Neutrophil (primary cell): ENCODE results near the gene FAM193B.
"Not testable (repeated sequence)": the region's sequence is repeated elsewhere in the genome, so short reads cannot be mapped to it uniquely, and the experiment has no call there.

Experiments used
- H3K27ac ChIP-seq: fragments of 200-600 bp; sonication (generic); 2 replicates; pipeline ENCODE4 v1.5.1; 2016; ENCODE audit warnings: mild to moderate bottlenecking, moderate library complexity
- H3K27me3 ChIP-seq: fragments of 200-600 bp; sonication (generic); 2 replicates; pipeline ENCODE4 v1.6.0; 2016; ENCODE audit warnings: mild to moderate bottlenecking
- H3K36me3 ChIP-seq: fragments of 200-600 bp; sonication (generic); 2 replicates; pipeline ENCODE4 v1.5.1; 2017
- H3K4me1 ChIP-seq, 2 experiments: fragments of 200-600 bp in 1 of 2; sonication (generic) in 1 of 2; 1 replicate in 1 of 2; 2 replicates in 1 of 2; pipeline versions ENCODE4 v1.5.1 to v1.6.1; 2013 to 2016; ENCODE audit warnings: low read depth in 1 of 2, low read length in 1 of 2, mild to moderate bottlenecking in 1 of 2, moderate library complexity in 1 of 2; ENCODE audit not compliant: control insufficient read depth in 1 of 2, insufficient read depth in 1 of 2
- H3K4me3 ChIP-seq, 2 experiments: fragments of 200-600 bp in 1 of 2; sonication (generic) in 1 of 2; 1 replicate in 1 of 2; 2 replicates in 1 of 2; pipeline ENCODE4 v1.5.1; 2013 to 2016; ENCODE audit warnings: low read depth in 1 of 2, low read length in 1 of 2, mild to moderate bottlenecking in 1 of 2, moderate library complexity in 1 of 2
- H3K9me3 ChIP-seq: fragments of 200-600 bp; sonication (generic); 2 replicates; pipeline ENCODE4 v1.5.1; 2016
- CTCF ChIP-seq: fragments of 200-600 bp; sonication (generic); IDR thresholded peaks from 2 replicates; pipeline ENCODE4 v1.5.1; 2016; ENCODE audit warnings: antibody characterized with exemption

The FAM193B gene

GRCh38 chr5:177487975-177488374 lies 66.4 kb downstream of the FAM193B start:
- H3K36me3 ChIP-seq, result peaks cover 100% of the 10 kb centered on the region
- TF ChIP-seq CTCF, result peak; percentile 13
- H3K9me3 ChIP-seq, result no peaks in the 10 kb centered on the region
- H3K4me3 ChIP-seq, result no peak overlapping the region
- no peak overlapping the region for H3K27ac ChIP-seq
- H3K4me1 ChIP-seq, result peaks cover 20 to 25% of the 10 kb centered on the region in 2 experiments
- H3K27me3 ChIP-seq, result no peaks in the 10 kb centered on the region

GRCh38 chr5:177487144-177487543 lies 67.2 kb downstream of the FAM193B start:
- Histone ChIP-seq H3K9me3 (no peaks in the 10 kb centered on the region), H3K4me1 (peaks cover 11 to 16% of the 10 kb centered on the region in 2 experiments), H3K27ac (no peak overlapping the region), H3K4me3 (no peak overlapping the region), H3K36me3 (peaks cover 99% of the 10 kb centered on the region), H3K27me3 (no peaks in the 10 kb centered on the region)
- TF ChIP-seq CTCF, result no peak

GRCh38 chr5:177486256-177486655 lies 68.1 kb downstream of the FAM193B start:
- Histone ChIP-seq H3K4me3 (no peak overlapping the region), H3K27ac (no peak overlapping the region), H3K36me3 (peaks cover 99% of the 10 kb centered on the region), H3K4me1 (peaks cover 7 to 8% of the 10 kb centered on the region in 2 experiments), H3K27me3 (no peaks in the 10 kb centered on the region), H3K9me3 (no peaks in the 10 kb centered on the region)
- no peak for TF ChIP-seq CTCF

- not testable (repeated sequence) for H3K27ac ChIP-seq, H3K9me3 ChIP-seq, H3K4me3 ChIP-seq, H3K27me3 ChIP-seq, H3K4me1 ChIP-seq
- peaks cover 97% of the 10 kb centered on the region for H3K36me3 ChIP-seq
These were observed 68.6 kb downstream of the FAM193B start for GRCh38 chr5:177485753-177486152.

GRCh38 chr5:177484902-177485549 lies 69.3 kb downstream of the FAM193B start:
- H3K36me3 ChIP-seq, result peaks cover 91% of the 10 kb centered on the region
- peaks cover under 1 to 1% of the 10 kb centered on the region in 2 experiments for H3K4me1 ChIP-seq
- TF ChIP-seq CTCF, result no peak
- H3K4me3 ChIP-seq, result no peak overlapping the region
- H3K27me3 ChIP-seq, result no peaks in the 10 kb centered on the region
- H3K9me3 ChIP-seq, result no peaks in the 10 kb centered on the region
- H3K27ac ChIP-seq, result peak overlapping the region; percentile 9

- H3K4me1 ChIP-seq, result peaks cover 8 to 9% of the 10 kb centered on the region in 2 experiments
- H3K36me3 ChIP-seq, result peaks cover 91% of the 10 kb centered on the region
- no peaks in the 10 kb centered on the region for H3K9me3 ChIP-seq
- H3K27ac ChIP-seq, result peak overlapping the region; percentile 9
- no peak overlapping the region for H3K4me3 ChIP-seq
- TF ChIP-seq CTCF, result no peak
- H3K27me3 ChIP-seq, result no peaks in the 10 kb centered on the region
These were observed 70.1 kb downstream of the FAM193B start for GRCh38 chr5:177483994-177484901.
